LHCN-M2 (cell line): Measurements from ENCODE around the gene ENTHD1. TPM values are rescaled to one million over a fixed set of nuclear protein-coding genes. Genes with fewer than 3 reads are reported as not detected.
"Not testable (repeated sequence)": the region's sequence is repeated elsewhere in the genome, so short reads cannot be mapped to it uniquely, and the experiment has no call there.

ENCODE experiments used
- DNase-seq: peaks from one replicate; pipeline ENCODE4 v3.0.0-alpha.2; 2012; ENCODE audit warnings: low read depth
- total RNA-seq: library from RNA; depleted of rRNA; stranded (reverse); fragments of >200 nt; gene quantifications from 2 replicates; pipeline ENCODE4 v1.2.3, GENCODE V29; 2014

ENTHD1 gene
- total RNA-seq, 1 experiment from 2014 or later = not detected

DNA sequence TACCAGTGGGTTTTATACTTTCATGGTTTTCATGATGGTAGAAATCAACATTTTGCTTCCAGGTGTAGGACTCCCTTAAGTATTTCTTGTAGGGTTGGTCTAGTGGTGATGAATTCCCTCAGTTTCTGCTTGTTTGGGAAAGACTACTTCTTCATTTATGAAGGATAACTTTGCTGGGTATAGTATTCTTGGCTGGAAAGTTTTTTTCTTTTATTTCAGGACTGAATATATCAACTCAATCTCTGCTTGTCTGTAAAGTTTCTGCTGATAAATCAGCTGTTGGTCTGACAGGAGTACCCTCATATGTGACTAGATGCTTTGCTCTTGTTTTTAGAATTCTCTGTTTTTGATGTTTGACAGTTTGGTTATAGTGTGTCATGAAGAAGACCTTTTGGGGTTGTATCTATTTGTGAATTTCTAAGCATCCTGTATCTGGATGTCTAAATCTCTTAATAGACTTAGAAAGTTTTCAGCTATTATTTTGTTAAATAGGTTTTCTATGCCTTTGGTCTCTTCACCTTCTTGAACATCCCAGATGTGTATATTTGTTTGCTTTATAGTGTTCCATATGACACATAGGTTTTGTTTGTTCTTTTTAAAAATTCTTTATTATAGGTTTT, 95.9 kb downstream of the ENTHD1 start:
- no peak for DNase-seq

DNA sequence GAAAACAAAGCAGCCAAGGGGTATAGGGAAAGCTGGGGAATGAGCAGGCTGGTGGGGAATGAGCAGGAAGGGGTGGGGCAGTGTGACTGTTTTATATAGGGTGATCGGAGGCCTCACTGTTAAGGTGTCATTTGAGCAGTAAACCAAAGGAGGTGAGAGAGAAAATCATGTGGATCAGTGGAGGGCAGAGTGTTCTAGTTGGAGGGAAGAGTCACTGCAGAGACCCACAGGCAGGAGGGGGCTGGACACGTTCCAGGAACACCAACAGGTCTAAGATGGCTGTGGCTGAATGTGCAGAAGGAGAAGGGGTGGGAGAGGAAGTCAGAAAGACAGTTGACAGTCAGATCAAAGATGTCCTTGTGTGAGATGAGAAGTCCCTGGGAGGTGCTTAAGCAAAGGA, 103.8 kb downstream of the ENTHD1 start:
- no peak for DNase-seq

DNA sequence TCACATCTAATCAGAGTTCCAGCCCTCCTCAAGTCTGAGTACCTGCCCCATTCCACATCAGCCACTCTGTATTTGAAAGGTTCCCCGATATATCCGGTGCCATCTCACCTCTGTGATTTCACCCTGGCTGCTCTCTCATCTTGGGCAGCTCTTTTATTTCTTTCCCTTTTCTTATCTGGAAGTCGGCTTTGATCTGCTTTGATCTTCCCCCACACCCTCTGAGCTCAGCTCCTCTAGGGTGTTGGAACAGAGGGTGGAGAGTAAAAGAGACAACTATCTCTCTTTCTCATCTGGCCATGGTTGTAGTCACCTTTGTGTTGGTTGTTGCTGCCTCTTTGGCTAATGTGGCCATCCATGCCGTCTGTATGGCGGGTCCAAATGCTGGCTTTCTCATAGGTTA, 108.3 kb downstream of the ENTHD1 start:
- no peak for DNase-seq

DNA sequence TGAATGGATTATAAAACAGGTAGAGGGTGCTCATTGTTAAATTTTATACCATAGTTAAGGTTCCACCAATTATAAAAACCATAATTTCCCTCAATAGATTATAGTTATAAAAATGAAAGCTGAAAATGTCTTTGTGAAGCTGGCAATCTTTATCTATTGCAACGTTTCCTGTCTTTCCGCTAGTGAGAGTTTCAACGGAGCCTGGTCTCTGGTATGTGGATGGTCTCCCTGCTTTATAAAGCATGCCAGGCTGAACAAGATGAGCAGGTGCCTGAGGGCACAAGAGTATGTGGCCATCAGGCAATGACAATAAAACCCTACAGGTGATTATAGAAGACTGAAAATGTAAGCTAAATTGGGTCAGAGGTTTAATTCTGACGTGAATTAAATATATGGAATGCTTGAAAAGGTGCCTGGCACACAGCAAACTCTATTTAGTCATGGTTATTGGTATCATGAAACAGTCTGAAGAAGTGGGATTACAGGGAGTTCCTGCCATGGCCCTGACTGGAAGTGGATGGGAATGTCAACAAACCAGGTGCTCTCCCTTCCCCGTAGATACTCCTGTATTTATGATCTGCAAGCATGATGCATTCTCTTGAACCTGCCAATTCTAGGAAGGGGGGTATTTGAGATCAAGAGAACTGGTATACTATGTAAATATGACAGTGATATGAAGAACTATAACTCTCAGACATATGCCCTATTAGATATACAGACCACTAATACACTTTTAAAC, 115.7 kb downstream of the ENTHD1 start:
- DNase-seq = no peak

DNA sequence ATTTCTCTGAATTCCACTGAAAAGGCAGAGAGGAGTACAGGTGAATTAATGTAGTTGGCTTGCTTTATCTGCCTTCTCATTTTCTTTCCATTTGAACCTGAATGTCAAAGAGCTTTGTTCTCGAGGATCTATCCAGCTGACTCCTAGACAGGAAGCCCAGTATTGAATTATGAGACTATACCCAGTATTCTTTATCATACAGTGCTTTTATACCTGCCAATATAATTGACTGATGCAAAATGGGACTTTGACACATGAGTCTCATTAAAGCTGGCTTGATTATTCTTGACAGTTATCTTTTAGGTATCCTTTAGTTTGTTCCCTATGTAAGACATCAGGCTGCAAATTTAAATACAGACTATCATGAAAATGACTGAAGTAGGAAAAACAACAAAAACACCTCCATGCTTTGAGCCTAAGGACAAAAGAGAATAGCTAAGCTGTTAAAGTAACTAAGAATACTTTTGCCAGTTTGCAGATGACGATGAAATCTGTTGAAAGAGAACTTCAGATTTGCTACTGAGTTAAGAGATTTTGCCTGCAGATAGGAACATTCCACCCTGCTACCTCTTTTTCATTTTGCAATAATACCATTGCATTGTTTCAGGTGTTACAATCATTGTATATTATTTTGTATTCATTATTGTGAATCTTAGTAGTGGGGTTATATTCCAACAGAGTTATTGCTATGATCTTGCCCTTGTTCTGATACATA, 117.1 kb downstream of the ENTHD1 start:
- no peak for DNase-seq

DNA sequence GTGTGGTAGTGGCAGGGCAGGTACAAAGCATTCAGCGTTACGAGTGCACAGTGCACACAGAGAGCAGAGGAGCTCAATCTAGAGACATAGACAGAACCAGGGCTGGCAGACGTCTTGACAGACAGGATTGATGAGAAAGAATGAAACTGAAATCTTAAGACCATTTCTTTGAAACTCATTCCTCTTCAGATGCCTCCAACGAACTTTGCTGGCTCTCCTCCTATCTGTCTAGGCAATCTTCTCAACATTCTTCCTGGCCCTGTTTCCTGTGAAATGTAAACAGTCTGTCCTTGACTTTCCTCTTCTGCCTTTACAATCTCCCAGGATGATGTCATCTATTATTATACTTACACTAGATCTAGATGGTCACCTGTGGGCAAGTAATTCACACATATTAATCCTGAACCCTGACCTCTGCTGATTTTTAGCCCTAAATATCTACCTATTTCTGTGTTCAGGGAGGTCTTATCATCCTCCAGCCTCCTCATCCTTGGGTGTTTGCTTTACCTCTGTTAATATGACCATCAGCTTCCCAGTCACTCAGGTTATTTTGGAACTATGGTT, 119.5 kb downstream of the ENTHD1 start:
- no peak for DNase-seq

DNA sequence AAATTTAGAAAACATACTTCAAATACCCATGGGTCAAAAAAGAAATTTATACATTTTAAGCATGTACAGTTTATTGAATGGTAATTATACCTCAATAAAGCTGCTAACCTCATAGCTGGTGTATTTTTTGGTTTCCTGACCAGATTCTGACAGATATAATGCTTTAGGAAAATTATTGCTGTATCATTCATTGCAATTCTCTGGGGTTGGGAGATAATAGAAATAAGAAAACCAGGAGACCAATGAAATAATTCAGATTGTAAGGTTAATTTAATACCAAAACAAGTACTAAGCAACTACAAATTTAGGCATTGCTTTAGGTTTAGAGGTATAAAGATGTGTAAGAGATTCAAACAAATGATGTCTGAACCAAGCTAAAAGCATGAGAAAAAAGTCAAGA, 120.1 kb downstream of the ENTHD1 start:
- no peak for DNase-seq

DNA sequence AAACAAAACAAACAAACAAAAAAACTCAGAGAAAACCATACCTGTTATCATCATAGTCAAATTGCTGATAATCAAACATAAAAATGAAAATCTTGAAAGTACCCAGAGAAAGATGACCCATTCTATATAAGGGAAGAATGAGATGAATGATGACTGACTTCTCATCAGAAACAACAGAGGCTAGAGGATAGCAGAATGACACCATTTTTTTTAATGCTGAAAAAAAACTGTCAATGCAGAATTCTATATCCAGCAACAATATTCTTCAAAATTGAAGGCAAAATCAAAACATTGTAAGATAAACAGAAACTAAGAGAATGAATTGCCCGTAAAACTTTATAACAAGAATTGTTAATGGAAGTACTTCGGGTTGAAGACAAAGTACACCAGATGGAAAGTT, 122.1 kb downstream of the ENTHD1 start:
- no peak for DNase-seq

DNA sequence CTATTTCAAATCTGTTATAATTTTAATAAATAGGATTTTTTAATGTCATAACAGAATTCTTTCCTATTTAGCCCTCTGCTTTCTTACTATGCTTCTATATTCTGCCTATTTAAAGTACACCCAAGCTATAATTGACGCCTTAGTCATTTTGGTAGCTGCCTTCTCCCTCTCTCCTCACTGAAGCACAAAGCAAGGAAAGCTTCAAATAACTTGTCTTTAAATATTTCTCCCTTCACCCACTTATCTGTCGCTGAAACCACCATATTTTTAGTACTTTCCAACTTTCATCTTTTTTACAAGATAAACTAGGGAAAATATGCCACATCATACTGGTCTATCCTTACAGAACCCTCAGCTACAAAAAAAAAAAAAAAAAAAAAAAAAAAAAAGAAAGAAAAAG, 127.9 kb downstream of the ENTHD1 start:
- DNase-seq = no peak

DNA sequence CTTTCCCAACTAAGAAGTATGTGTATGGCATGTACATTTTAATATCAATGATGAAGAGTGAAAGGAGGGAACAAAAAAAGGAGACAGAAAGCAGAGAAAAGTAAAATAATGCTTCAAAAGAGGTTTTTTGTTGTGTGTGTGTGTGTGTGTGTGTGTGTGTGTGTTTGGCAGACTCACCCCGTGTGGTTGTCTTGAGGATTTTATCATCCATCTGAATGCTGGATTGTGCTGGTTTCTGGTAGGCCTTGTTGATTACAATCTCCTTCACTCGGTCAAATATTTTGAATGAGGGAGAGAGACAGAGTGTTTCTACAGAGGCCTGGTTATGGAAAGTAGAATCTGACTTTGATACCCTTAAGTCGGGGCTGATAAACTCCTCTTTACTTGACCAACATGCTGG, 128.5 kb downstream of the ENTHD1 start:
- no peak for DNase-seq

DNA sequence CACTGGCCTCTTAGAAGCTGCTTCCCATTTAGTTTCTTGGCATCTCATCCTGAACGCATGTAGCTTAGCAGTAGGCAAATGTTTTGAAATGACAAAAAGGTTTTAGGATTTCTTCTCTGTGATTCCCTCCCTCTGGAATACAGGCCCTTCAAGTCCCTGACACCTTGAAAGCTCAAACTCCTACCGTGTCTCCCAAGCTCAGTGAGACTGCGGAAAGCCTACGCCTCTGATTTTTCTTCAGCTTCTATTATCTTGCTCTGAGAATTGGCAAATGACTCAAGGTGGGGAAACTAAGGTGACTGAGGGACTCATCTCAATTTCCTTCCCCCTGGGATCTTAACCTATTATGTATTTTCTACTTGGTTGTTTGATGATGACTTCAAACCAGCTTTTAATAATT, 130.3 kb downstream of the ENTHD1 start:
- no peak for DNase-seq

DNA sequence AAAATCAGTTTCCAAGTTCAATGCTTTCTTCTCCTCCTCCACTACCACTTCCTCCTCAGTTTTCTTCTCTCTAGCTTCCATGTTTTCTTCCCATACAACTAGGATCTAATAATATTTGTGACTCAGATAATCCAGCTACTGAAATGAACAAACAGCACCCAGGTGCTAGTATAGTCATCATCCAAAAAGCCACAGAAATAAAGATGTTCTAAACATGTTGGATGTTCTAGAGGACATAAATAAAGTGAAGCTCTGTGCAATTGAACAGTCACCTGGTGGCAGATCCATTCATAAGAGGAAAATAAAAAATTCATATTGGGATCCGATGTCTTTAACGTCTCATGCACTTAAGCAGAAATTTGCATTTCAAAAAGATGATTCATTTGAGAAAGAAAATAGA, 142.8 kb downstream of the ENTHD1 start:
- no peak for DNase-seq

DNA sequence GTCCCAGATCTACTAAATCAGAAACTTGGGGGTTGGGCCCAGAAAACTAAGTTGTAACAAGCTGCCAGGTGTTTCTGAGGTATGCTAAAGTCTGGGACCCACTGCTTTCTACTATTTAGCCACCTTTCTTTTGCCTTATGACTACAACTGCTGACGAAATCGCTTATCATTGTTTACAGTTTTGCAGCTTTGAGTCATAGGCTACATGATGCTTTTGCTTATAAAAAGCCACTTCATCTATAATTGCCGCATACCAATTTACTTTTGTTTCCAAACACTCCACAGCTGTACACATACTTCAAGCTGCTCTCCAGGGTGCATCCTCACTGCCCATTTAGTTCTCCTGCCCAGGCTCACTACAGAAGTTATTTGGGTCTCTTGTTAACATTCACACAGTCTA, 144.7 kb downstream of the ENTHD1 start:
- peak; percentile 51 for DNase-seq

DNA sequence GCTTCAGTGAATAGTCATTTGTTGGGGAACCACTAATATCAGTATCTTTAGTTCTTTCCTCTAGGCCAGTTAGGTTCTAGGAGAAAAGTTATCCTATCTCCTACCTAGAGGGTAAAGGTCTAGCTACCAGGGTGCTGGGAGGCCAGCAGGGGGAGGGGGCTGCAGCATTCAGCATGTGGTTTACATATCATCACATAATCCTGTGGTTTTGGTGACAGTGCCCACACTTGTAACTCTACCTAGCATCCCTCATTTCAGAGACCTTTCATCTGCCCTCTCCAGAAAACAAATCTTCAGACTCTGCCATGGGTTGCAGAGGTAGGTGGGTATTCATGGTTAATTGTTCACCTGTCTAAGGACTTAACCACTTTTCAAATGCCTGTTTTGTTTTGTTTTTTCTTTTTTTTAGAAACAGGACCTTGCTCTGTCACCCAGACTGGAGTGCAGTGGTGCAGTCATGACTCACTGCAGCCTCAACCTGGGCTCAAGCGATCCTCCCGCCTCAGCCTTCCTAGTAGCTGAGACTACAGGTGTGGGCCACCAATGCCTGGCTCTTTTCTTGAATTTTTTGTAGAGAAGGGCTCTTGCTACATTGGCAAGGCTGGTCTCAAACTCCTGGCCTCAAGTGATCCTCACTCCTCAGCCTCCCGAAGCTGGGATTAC, 146.8 kb downstream of the ENTHD1 start:
- no peak for DNase-seq

DNA sequence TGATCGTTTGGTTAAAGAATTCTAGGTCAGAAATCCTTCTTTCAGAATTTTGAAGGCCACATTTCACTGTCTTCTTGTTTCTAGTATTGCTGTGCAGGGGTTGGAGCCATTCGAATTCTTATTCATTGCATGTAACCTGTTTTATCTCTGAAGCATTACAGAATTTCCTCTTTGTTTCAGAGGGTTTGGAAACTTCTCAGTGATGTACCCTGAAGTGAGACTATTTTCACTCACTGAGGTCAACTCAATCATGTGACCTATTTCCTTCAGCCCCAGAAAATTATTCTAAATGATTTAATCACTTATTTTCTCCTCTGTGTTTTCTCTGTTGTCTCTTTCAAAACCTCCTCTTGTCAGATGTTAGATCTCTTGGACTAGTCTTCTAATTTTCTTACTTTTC, 147.8 kb downstream of the ENTHD1 start:
- no peak for DNase-seq

DNA sequence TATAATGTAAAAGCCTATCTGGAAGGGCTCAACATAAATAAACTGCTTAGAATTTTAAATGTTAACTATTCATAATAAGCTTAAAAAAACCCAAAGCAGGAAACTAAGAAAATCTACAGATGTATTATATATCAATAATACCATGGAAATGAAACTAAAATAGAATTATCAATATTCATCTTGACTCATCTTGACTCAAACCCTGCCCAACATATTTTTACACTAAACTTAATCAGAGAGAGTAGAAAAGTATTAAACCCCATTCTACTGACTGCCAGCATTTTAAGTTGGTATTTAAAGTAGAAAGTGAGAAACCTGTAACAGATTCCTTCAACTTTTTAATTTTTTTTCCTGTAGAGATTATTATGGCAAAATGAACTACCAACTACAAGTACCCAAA, 149.2 kb downstream of the ENTHD1 start:
- DNase-seq = no peak

DNA sequence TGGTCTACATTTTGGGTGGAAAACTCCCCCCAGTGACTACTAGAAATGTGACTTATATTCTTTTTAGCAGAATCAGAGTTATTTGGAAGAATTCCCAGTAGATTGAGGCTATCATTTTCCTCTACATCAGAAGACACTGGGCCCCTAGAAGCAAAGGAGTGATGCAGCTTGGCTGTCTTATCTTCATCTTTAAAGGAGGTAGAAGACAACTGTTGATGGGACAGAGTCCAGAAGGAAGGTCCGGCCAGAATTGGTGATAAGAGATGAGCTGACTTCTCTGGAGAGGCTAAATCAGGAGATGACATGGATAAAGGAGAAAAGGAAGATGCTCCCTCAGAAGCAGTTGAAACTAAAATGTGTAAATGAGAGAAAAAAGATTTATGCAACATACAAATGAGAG, 149.6 kb downstream of the ENTHD1 start:
- DNase-seq = no peak

DNA sequence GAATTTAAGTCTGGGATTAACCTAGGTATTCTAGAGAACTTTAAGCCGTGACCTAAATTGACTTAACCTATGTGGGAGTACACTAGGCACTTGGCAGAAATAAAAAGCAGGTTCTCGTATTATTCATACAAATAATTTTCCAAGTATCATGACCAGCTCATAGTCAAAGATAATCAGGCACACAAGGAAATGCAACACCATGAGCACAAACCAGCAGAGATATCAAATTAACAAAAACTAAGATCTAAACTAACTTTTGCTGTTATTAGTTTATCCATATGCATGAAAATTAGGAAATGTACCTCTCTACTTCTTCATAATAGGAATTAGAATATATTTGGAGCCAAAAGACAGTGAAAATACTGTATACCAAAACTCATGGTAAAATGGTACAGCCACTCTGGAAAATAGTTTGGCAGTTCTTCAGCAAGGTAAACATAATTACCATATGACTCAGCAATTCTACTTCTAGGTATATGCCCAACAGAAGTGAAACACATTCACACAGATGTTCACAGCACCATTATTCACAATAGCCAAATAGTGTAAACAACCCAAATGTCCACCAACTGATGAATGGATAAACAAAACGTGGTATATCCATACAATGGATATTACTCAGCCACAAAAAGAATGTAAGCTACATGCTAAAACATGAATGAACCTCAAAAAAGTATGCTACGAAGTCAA, 154.1 kb downstream of the ENTHD1 start:
- no peak for DNase-seq

DNA sequence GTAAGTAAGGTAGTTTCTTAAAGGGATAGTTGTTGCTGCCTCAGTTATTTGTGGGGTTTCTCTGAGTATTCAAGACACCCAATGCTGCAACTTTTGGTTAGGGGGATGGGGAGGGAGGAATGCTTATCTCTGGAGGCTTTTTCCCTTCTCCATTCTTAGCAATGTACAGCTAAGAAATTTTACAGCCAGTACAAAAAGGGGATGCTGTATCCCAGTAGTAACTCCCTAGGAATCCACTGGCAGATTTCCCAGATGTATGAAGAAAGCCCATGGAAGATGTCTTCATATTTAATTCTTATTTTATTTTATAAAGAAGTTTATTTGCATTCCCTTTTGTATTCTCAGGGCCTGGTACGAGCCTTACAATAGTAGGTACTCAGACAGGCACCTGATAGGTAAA, 154.8 kb downstream of the ENTHD1 start:
- no peak for DNase-seq

DNA sequence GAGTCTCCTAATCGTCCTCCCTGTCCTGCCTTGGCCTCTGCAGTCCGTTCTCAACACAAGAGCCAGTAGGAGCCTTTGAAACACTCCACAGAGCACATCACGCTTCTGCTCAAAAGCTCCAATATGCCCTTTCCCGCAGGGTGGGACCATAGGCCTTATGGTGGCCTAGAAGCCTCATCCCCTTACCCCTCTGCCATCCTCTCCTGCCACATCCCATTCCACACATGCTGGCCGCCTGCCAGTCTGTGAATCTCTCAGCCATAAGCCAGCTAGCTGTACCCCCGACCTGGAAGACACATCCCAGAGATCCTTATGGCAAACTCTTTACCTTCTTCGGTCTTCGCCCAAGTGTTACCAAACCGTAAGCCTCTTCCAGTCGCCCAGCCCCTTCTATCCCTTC, 157.8 kb downstream of the ENTHD1 start:
- DNase-seq = no peak

DNA sequence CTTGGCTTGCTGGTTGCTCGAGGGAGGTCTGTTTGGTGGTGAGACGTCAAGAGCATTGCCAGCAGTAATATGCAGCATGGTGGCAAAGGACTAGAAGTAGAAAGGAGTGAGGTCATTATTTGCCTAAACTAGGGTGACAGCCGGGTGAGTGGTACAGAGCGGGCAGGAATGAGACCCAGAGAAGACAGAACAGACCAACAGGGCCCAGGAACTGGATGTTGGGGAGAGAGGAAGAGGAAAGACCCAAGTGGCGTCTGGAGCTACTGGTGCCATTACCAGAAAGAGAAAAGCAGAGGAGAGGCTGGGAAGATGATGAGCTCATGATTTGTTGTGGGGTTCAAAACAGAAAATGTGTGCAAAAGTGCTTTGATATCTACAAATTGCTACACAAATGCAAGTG, 158.7 kb downstream of the ENTHD1 start:
- no peak for DNase-seq

DNA sequence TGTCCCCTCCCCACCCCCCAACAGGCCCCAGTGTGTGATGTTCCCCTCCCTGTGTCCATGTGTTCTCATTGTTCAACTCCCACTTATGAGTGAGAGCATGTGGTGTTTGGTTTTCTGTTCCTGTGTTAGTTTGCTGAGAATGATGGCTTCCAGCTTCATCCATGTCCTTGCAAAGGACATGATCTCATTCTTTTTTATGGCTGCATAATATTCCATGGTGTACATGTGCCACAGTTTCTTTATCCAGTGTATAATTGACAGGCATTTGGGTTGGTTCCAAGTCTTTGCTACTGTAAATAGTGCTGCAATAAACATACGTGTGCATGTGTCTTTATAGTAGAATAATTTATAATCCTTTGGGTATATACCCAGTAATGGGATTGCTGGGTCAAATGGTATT, 159.5 kb downstream of the ENTHD1 start:
- DNase-seq = not testable (repeated sequence)
